ENCODE results near the gene CTBP1. TPM values are rescaled to one million over a fixed set of nuclear protein-coding genes. Genes with fewer than 3 reads are reported as not detected.

CTBP1 gene
- total and polyA plus RNA-seq, 2 of the 8 experiments (the other 6 are each of a cell fraction or from before 2014, with no cell fraction given) = 128 to 185 TPM

DNA sequence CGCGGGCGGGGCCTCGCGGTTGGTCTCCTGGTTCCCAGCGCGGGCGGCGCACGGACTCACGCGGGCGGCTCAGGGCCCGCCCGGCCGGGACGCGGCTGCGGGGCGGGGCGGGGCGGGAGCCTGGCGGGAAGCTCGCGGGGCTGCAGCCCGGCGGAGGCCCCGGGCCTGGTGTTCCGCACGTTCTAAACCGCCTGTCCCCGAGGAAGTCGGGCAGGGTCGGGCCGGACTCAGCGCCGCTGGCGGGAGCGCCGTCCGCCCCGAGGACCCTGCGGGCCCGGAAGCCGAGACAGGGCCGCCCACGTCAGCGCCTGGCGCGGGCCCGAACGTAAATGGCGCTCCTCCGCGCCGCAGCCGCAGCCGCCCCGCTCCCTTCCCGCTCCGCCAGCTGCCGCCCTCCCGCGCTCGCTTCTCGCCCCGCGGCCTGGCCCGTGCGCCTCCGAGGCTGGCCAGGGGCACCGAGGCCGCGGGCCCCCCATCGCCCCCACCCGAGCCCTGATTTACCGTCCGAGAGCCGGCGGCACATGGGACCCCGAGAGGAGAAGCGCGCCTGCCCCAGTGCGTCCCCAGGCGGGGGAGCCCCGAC, 309 bp upstream of the CTBP1 start:
- Histone ChIP-seq H3K9ac (replicated peaks in 1 of 4; ENCODE audit: extremely low read depth in 1 of 4, low read depth in 3 of 4, low read length in 3 of 4) (peak overlapping the region in 3 of 4 experiments; percentile 51 to 71 (median 65); a peak in 6 of 7 replicates), H4K20me1 (replicated peaks in 1 of 2; ENCODE audit: control insufficient read depth in 1 of 2, insufficient read depth in 2 of 2, low read length in 2 of 2) (peaks cover 8 to 16% of the 10 kb centered on the region in 2 experiments), H3K9me3 (ENCODE audit: insufficient read depth in 2 of 2, low read depth in 1 of 2, low read length in 1 of 2) (peaks cover 30 to 35% of the 10 kb centered on the region in 2 experiments), H2AK5ac (ENCODE audit: low read depth, low read length) (no peak overlapping the region), H3K79me1 (ENCODE audit: low read depth, low read length) (peaks cover 17% of the 10 kb centered on the region; the same call in 1 of the 2 replicates), H4K5ac (ENCODE audit: insufficient read length, low read depth, low read length) (peak overlapping the region; percentile 36), H3K79me2 (ENCODE audit: control insufficient read depth in 1 of 2, insufficient read depth in 2 of 2, low read length in 2 of 2) (peaks cover 27 to 38% of the 10 kb centered on the region in 2 experiments), H3K4me1 (replicated peaks in 1 of 4; ENCODE audit: control insufficient read depth in 3 of 4, insufficient read depth in 4 of 4, low read length in 3 of 4) (peaks cover 0 to 16% (median 11%) of the 10 kb centered on the region in 4 experiments; a peak in 5 of 7 replicates), H4K8ac (ENCODE audit: extremely low read depth, insufficient read depth, low read length) (peak overlapping the region; percentile 96), H3K18ac (ENCODE audit: extremely low read depth, low read length) (no peak overlapping the region), H3K4ac (replicated peaks; ENCODE audit: insufficient read length, low read depth, low read length) (no peak overlapping the region), H3K23ac (ENCODE audit: insufficient read length) (no peak overlapping the region), H2BK20ac (ENCODE audit: low read length) (no peak overlapping the region), H3K4me3 (ENCODE audit: extremely low read depth in 1 of 4, insufficient read depth in 2 of 4, low read depth in 3 of 4, low read length in 4 of 4) (peak overlapping the region; percentile 42 to 73 (median 44)), H2BK15ac (ENCODE audit: low read length) (no peak overlapping the region), H3K56ac (replicated peaks; ENCODE audit: insufficient read length, low read depth, low read length) (no peak overlapping the region), H3K14ac (ENCODE audit: insufficient read length) (no peak overlapping the region), H3K23me2 (ENCODE audit: low read depth, low read length) (peaks cover 11% of the 10 kb centered on the region; the same call in 1 of the 2 replicates), H3K27ac (ENCODE audit: low read depth, low read length) (peak overlapping the region; percentile 77; the same call in 1 of the 2 replicates), H2BK120ac (replicated peaks; ENCODE audit: low read depth, low read length) (no peak overlapping the region), H4K91ac (replicated peaks; ENCODE audit: insufficient read length, low read length) (no peak overlapping the region), H2BK5ac (ENCODE audit: low read depth, low read length) (no peak overlapping the region), H2BK12ac (ENCODE audit: low read depth, low read length) (no peak overlapping the region), H2AFZ (ENCODE audit: low read length) (no peak overlapping the region), H3K4me2 (ENCODE audit: insufficient read depth in 1 of 2, low read depth in 2 of 2, low read length in 2 of 2) (peak overlapping the region; percentile 71 to 81), H3K36me3 (ENCODE audit: control insufficient read depth in 2 of 4, insufficient read depth in 4 of 4, low read length in 3 of 4) (peaks cover 0 to 20% (median 6%) of the 10 kb centered on the region in 4 experiments; a peak in 3 of 8 replicates), H3K27me3 (replicated peaks in 1 of 4; ENCODE audit: control insufficient read depth in 3 of 4, extremely low read depth in 1 of 4, insufficient read depth in 3 of 4, low read length in 3 of 4) (peaks cover 0 to 2% (median 0%) of the 10 kb centered on the region in 4 experiments; a peak in 1 of 7 replicates)
- peak in 1 of 2 experiments; percentile 78 for DNase-seq (ENCODE audit: low read depth in 1 of 2, low spot score in 2 of 2)
- no peak for FAIRE-seq
- ChIA-PET CTCF (ENCODE audit: partially characterized antibody) (interaction anchor here (5.0 kb wide), 1 partner anchor 18 kb away, joined by 32 read pairs; no protein-coding TSS in a partner anchor), POLR2A (ENCODE audit: partially characterized antibody) (interaction anchor here (1.1 to 6.8 kb wide), 7 partner anchors 12 to 97 kb away, joined by 3 to 49 read pairs (median 5); partner anchors contain the start of genes MAEA and UVSSA)
- WGBS, 2 experiments (ENCODE audit: extremely low coverage in 1 of 2, insufficient coverage in 1 of 2, insufficient read length in 1 of 2, insufficient replicate concordance in 2 of 2, low coverage in 1 of 2, low lambda C conversion rate in 2 of 2, missing lambda C conversion rate in 1 of 2) = 5% methylated on average over 4 of the region's 86 CpGs; no CpG with 5 or more reads in 1 of the 2 experiments
- TF ChIP-seq BACH1 (IDR thresholded peaks at IDR 0.05; ENCODE audit: low read length) = 0 out of 2 replicates have a peak, but pooled peaks have one; percentile 1
- no peak for TF ChIP-seq CEBPB (IDR thresholded peaks at IDR 0.05; ENCODE audit: low read depth, low read length)
- TF ChIP-seq SAP30 (IDR thresholded peaks at IDR 0.05; ENCODE audit: insufficient read depth, insufficient replicate concordance, low read length) = no peak
- no peak for TF ChIP-seq NANOG (IDR thresholded peaks at IDR 0.05; ENCODE audit: insufficient read depth, low read depth, low read length, poor library complexity, severe bottlenecking)
- TF ChIP-seq KDM5A (IDR thresholded peaks at IDR 0.05; ENCODE audit: low read length) = no peak
- no peak for TF ChIP-seq ASH2L (IDR thresholded peaks at IDR 0.05; ENCODE audit: low read length)
- no peak for TF ChIP-seq CTCF (IDR thresholded peaks at IDR 0.05; ENCODE audit: control extremely low read depth in 1 of 3, insufficient read depth in 1 of 3, low read depth in 1 of 3, low read length in 3 of 3)
- TF ChIP-seq HDAC2 (IDR thresholded peaks at IDR 0.05; ENCODE audit: borderline replicate concordance in 1 of 2, low read depth in 2 of 2, low read length in 2 of 2) = no peak
- TF ChIP-seq RFX5 (IDR thresholded peaks at IDR 0.05; ENCODE audit: borderline replicate concordance, low read depth, low read length) = no peak
